WTC11 (cell line): ENCODE results near the gene ZBTB7C. TPM values are rescaled to one million over a fixed set of nuclear protein-coding genes. Genes with fewer than 3 reads are reported as not detected.

ENCODE experiments used
- ATAC-seq: fragments of 200-7000 bp; cut with Tn5 transposase; 2 replicates; pipeline ENCODE4 v1.10.0; 2021; ENCODE audit warnings: mild to moderate bottlenecking, moderate library complexity
- CTCF ChIA-PET: fragments of 300-600 bp; sonication (Branson Sonifier 250); formaldehyde crosslinking; loops from one replicate; lab custom pipeline; 2021; ENCODE audit warnings: antibody characterized with exemption; lab: Charles Lee
- POLR2A ChIA-PET: fragments of 350-600 bp; sonication (Branson Sonifier 250); formaldehyde crosslinking; loops from one replicate; lab custom pipeline; 2021; ENCODE audit warnings: antibody characterized with exemption; lab: Charles Lee
- DNase-seq: peaks from one replicate; pipeline ENCODE4 v3.0.0; 2021; ENCODE audit warnings: low spot score
- H3K27ac Mint-ChIP-seq: 2 replicates; pipeline ENCODE4 v1.8.0; 2021; ENCODE audit warnings: mixed read lengths
- H3K27me3 Mint-ChIP-seq: 2 replicates; pipeline ENCODE4 v1.8.0; 2021; ENCODE audit warnings: low read depth, mild to moderate bottlenecking, moderate library complexity, mixed read lengths
- H3K36me3 Mint-ChIP-seq: 2 replicates; pipeline ENCODE4 v1.8.0; 2021; ENCODE audit warnings: mixed read lengths
- H3K4me1 Mint-ChIP-seq: 2 replicates; pipeline ENCODE4 v1.8.0; 2022; ENCODE audit warnings: mixed read lengths
- H3K4me3 Mint-ChIP-seq: 2 replicates; pipeline ENCODE4 v1.8.0; 2021; ENCODE audit warnings: mild to moderate bottlenecking, moderate library complexity, mixed read lengths
- H3K9me3 Mint-ChIP-seq: 2 replicates; pipeline ENCODE4 v1.8.0; 2021; ENCODE audit warnings: mixed read lengths
- AR ChIP-seq: fragments of 250-450 bp; sonication (Bioruptor Pico); IDR thresholded peaks from 2 replicates; pipeline ENCODE4 v1.9.0; 2021; ENCODE audit warnings: mild to moderate bottlenecking
- E2F5 ChIP-seq: sonication (generic); formaldehyde crosslinking; IDR thresholded peaks from 2 replicates; pipeline ENCODE4 v1.8.1; 2022; ENCODE audit warnings: mild to moderate bottlenecking, moderate library complexity, missing genetic modification reagents
- EMX1 ChIP-seq: fragments of 250-450 bp; sonication (Bioruptor Pico); IDR thresholded peaks from 2 replicates; pipeline ENCODE4 v1.8.0; 2021; ENCODE audit warnings: mild to moderate bottlenecking
- ETV6 ChIP-seq: sonication (generic); formaldehyde crosslinking; IDR thresholded peaks from 2 replicates; pipeline ENCODE4 v1.8.1; 2022; ENCODE audit warnings: mild to moderate bottlenecking, missing genetic modification reagents
- GRHL2 ChIP-seq: fragments of 250-450 bp; sonication (Bioruptor Pico); IDR thresholded peaks from 2 replicates; pipeline ENCODE4 v1.8.0; 2022; ENCODE audit warnings: mild to moderate bottlenecking, moderate library complexity; ENCODE audit not compliant: insufficient replicate concordance, severe bottlenecking
- MYBL2 ChIP-seq: sonication (generic); formaldehyde crosslinking; IDR thresholded peaks from 2 replicates; pipeline ENCODE4 v1.8.1; 2023; ENCODE audit warnings: mild to moderate bottlenecking, moderate library complexity, missing genetic modification reagents
- PRDM15 ChIP-seq: sonication (generic); formaldehyde crosslinking; IDR thresholded peaks from 2 replicates; pipeline ENCODE4 v1.8.0; 2022; ENCODE audit warnings: missing genetic modification reagents
- PRRX2 ChIP-seq: fragments of 250-450 bp; sonication (Bioruptor Pico); IDR thresholded peaks from 2 replicates; pipeline ENCODE4 v1.8.0; 2021; ENCODE audit warnings: mild to moderate bottlenecking
- SMAD3 ChIP-seq: sonication (generic); formaldehyde crosslinking; IDR thresholded peaks from 2 replicates; pipeline ENCODE4 v1.8.0; 2022; ENCODE audit warnings: missing genetic modification reagents, mild to moderate bottlenecking, borderline replicate concordance
- SOX15 ChIP-seq: fragments of 250-450 bp; sonication (Bioruptor Pico); IDR thresholded peaks from 2 replicates; pipeline ENCODE4 v1.9.0; 2021; ENCODE audit warnings: mild to moderate bottlenecking
- STAT6 ChIP-seq: sonication (generic); formaldehyde crosslinking; conservative IDR thresholded peaks from 2 replicates; pipeline ENCODE4 v1.8.1; 2023; ENCODE audit warnings: mild to moderate bottlenecking, low read depth, missing genetic modification reagents, moderate library complexity
- TCF7 ChIP-seq: sonication (generic); formaldehyde crosslinking; IDR thresholded peaks from 2 replicates; pipeline ENCODE4 v1.8.0; 2022; ENCODE audit warnings: mild to moderate bottlenecking, low read depth, missing genetic modification reagents, moderate library complexity
- ZNF532 ChIP-seq: fragments of 250-450 bp; sonication (Bioruptor Pico); IDR thresholded peaks from 2 replicates; pipeline ENCODE4 v1.9.0; 2021; ENCODE audit warnings: mild to moderate bottlenecking, borderline replicate concordance
- total RNA-seq: library from RNA; stranded (reverse); gene quantifications from 3 replicates; pipeline ENCODE4 v1.2.3, GENCODE V29; 2021

ZBTB7C gene
- total RNA-seq, 1 experiment from 2014 or later, result 0.48 TPM

GRCh38 chr18:48037481-48038271 is 371.5 kb downstream of the ZBTB7C start (continued):
- TF ChIP-seq STAT6 (CRISPR knock-in tag), result no peak

- no peaks in the 10 kb centered on the region for H3K4me1 Mint-ChIP-seq
- H3K4me3 Mint-ChIP-seq, result no peak overlapping the region
- ATAC-seq (no peak), DNase-seq (no peak)
- H3K9me3 Mint-ChIP-seq, result no peaks in the 10 kb centered on the region
- H3K27me3 Mint-ChIP-seq, result no peaks in the 10 kb centered on the region
- no peaks in the 10 kb centered on the region for H3K36me3 Mint-ChIP-seq
- CTCF ChIA-PET, result interaction anchor here (0.8 to 2.3 kb wide), 35 partner anchors 8 to 410 kb away, joined by 3 to 17 read pairs (median 5); no protein-coding TSS in a partner anchor
- POLR2A ChIA-PET, result no interaction called here
- no peak overlapping the region for H3K27ac Mint-ChIP-seq
- TF ChIP-seq PRRX2 (CRISPR knock-in tag), result no peak
- no peak for TF ChIP-seq EMX1 (CRISPR knock-in tag)
- no peak for TF ChIP-seq AR (CRISPR knock-in tag)
- no peak for TF ChIP-seq SMAD3 (CRISPR knock-in tag)
- no peak for TF ChIP-seq ZNF532 (CRISPR knock-in tag)
- TF ChIP-seq E2F5, result no peak
- TF ChIP-seq PRDM15 (CRISPR knock-in tag), result no peak
- no peak for TF ChIP-seq ETV6
- no peak for TF ChIP-seq GRHL2 (CRISPR knock-in tag)
- TF ChIP-seq STAT6 (CRISPR knock-in tag), result no peak
- no peak for TF ChIP-seq TCF7 (CRISPR knock-in tag)
- no peak for TF ChIP-seq MYBL2 (CRISPR knock-in tag)
- no peak for TF ChIP-seq SOX15 (CRISPR knock-in tag)
Observed at GRCh38 chr18:48036641-48037421, 372.4 kb downstream of the ZBTB7C start.
